ENCODE measurements around the gene ZNF469.

ZNF469 gene

DNA sequence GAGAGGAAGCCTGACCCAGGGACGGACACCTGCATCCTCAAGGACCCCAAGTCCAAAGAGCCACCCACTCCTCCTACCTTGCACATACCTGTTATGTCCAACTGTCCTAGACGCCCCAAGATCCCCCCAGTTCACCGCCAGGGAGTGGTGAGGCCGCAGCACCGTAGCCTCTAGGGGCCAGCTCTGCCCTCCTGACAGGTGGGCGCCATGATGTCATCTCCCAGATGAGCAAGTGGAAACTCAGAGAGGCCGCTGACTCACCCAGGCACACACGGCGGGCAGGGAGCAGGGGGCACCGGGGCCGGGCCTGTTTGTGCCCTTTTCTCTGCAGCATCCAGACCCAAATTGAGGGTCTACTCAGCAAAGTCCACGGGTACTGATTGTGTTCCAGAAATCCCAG lies 4.8 kb upstream of the ZNF469 start:
- DNase-seq (ENCODE audit: low read depth), result no peak

DNA sequence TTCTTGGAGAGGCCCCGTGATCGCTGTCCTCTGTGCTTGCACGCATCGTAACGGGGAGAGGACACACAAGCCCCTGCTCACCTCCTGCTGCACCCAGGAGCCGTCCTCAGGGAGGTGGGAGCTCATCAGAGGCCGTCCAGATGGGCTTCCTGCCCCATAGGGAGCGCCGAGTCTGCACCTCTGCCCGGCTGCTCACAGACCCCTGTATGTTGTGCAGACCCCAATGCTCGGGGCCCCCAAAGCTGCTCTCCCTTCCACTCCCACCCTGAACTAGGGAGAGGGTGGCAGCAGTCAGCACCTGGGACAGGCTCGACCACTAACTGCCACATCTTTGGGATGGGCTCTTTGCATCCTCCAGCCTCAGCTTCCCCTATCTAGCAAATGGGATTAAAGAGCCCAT lies 4.4 kb upstream of the ZNF469 start:
- DNase-seq (ENCODE audit: low read depth), result no peak

DNA sequence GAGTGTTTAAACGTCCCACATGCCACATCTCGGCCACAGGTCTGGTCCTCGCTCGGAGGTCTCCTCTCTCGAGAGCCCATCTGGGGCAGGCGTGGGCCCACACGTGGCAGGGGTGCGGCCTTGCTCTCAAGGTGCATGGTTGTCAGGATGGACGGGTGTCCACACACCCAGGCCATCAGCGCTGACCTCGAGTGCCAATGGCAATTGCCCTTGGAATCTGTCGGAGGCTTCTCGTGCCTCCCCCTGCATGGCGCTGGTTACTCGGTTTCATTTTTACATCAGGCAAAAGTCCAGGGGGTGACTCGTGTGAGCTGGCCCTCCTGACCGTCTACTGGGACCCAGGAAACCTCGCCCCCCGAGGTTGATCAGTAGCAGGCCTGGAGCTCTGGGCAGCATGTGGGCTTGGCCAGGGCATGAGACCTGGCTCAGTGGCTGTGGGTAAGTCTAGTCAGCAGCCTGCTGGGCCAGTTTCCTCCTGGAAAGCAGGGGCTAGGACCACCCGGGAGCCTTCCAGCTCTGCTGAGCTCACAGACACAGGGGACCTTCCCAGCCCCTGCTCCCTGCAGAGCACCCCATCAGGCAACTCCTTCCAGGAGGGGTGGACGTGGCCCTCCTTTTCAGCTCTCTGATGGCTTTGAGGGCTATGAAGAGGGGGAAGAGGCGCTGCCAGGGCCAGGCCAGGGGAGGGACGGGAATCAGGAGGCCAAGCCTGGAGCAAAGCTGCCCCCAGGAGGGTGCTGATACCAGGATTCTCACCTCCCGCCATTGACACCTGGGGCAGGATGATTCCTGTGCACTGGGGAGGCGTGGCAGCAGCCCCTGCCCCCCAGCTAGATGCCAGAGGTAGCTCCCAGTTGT lies 3.7 kb upstream of the ZNF469 start:
- DNase-seq (ENCODE audit: low read depth), result no peak

DNA sequence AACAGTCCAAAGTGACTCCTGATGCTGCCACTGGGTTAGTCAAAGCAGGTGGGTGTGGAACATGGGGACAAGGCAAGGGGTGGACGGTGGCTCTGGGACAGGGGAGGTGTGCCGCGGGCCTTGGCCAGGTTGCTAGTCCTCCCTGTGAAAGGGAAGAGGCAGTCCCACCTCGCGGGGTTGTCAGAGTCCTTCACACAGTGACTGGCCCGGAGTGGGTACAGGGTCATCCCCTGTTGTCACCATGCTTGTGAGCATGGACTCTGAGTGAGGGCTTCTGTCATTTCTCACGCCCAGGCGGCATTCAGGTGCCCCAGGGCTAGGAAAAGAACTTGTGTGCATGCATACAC lies 3.1 kb upstream of the ZNF469 start:
- DNase-seq (ENCODE audit: low read depth), result no peak

DNA sequence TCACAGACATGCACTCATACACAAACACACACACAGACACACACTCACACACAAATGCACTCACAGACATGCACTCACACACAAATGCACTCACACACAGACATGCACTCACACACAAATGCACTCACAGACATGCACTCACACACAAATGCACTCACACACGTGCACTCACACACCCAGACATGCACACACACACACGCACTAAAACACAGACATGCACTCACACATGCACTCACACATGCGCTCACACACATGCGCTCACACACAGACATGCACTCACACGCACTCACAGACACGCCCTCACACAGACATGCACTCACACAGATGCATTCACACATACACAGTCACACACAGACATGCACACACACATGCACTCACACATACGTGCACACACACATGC lies 2.7 kb upstream of the ZNF469 start:
- DNase-seq (ENCODE audit: low read depth), result no peak

DNA sequence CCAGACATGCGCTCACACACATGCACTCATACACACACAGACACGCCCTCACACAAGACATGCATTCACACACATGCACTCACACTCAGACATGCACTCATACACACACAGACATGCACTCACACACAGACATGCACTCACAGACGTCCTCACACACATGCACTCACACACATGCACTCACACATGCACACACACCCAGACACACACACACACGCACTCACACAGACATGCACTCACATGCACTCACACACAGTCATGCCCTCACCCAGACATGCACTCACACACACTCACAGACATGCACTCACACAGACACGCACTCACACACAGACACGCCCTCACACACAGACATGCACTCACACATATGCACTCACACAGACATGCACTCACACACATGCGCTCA lies 2.1 kb upstream of the ZNF469 start:
- no peak for DNase-seq (ENCODE audit: low read depth)

DNA sequence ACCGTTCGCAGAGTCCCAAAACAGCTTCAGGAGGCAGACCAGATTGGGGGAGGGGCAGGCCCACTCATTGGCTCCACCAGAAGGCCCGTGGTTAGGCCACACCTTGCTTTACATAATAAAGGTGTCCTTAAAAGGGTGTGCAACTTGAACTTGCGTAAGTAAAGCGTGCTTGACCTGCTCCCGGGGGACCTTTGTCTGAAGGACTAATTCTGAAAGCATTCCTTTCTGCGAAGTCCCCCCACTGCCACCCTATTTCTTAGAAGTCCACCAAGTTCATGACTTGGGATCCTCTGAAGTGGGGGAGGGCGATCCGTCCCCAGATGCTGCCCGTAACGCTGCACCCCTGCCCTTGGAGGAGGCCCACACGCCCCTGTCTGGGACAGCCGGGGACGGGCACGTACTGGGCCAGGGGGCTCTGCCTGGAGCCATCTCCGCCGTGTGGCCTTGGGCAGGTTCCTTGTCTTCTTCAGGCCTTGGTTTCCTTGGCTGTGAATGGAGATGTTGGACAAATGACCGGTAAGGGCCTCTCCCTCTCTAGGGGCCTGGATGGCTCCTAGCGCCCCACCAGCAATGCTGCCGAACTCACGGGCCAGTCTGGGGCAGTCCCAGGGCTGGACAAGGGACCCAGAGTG lies 823 bp upstream of the ZNF469 start:
- no peak for DNase-seq (ENCODE audit: low read depth)

DNA sequence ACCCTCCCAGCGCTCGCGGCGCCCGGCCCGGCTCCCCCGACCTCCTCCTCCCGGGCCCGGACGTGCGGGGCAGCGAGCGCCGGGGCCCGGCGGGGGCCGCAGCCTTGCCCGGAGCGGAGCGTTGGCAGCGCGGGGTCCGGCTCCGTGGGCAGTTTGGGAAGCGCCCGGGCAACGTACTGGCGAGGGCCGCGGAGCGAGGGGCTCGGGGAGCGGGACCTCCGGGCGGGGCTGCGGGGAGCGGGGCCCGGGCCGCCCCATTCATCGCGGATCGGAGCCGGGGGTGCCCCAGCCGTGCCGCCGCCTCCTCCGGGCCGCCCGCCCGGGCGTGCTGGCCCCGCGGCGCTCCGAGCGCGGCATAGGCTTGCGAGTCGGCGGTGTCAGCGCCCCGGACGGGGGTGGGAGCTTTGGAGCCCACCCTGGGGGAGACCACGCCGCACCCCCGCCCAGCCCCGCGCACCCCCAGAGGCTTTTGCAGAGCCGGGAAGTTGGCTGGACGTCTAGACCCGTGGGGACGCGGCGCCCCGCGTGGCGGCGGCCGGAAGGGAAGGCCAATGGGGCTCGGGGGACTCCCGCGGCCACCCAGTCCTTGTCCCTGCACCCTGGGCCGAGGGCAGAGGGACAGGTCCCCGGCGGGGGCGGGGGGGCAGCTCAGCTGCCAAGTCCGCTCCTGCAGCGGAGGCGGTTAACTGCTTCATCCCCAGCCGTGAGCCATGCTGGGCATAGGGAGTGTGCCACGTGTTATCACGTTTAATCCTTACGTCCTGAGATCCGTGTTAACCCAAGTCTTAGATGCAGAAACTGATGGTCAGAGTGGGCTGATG lies 852 bp downstream of the ZNF469 start:
- no peak for DNase-seq (ENCODE audit: low read depth)

DNA sequence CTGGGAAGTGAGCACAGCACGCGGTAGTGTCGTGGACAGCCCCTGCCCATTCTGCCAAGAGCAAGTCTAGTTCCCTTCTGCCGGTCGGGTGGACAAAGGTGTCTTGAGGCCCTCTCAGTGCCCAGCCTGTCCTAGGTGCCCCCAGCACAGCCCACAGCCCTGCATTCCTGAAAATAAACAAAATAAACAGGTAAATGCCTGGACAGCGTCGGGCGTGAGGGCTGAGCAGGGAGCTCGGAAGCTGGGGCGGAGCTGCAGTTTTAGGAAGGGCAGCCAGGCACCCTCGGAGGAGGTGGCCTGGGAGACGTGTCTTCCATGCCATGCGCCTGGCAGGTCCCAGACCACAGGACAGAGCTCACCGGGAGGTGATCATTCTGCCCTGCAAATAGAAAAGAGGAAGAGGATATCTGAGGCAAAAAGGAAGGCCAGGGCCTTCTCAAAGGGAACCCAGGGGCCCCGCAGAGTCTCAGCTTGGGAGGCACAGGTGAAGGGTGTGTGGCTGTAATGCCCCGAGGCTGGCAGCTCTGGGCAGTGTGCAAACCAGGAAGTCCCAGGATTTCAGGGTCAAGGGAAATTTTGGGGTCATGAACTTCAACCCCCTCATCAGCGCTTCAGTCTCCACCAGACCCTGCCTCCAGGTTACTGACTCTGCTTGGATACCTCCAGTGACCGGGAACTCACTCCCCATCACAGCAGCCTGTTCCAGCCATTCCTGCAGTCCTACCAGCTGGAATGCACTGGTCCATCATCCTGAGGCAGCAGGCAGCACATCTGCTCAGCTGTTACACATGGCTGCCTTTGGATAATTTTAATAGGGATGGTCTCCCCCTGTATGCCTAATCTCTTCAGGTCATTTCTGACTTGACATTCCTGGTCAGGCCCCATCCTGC lies 1.7 kb downstream of the ZNF469 start:
- DNase-seq (ENCODE audit: low read depth), result no peak

DNA sequence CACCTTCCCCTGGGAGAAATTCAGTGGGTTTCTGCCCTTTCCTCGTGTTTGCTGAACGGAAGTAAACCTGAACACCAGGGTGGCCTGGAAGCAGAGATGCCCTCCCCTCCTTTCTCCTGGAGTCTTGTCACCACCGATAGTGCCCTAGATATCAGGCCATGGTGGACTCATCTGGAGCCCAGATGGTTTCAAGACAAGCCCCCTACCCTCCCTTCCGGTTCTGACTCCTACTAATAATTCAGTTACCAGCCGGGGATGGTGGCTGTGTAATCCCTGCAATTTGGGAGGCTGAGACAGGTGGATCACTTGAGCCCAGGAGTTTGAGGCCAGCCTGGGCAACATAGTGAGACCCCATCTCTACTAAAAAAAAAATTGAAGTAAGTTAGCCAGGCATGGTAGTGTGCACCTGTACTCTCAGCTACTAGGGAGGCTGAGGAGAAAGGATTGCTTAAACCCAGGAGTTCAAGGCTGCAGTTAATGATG lies 2.4 kb downstream of the ZNF469 start:
- no peak for DNase-seq (ENCODE audit: low read depth)

DNA sequence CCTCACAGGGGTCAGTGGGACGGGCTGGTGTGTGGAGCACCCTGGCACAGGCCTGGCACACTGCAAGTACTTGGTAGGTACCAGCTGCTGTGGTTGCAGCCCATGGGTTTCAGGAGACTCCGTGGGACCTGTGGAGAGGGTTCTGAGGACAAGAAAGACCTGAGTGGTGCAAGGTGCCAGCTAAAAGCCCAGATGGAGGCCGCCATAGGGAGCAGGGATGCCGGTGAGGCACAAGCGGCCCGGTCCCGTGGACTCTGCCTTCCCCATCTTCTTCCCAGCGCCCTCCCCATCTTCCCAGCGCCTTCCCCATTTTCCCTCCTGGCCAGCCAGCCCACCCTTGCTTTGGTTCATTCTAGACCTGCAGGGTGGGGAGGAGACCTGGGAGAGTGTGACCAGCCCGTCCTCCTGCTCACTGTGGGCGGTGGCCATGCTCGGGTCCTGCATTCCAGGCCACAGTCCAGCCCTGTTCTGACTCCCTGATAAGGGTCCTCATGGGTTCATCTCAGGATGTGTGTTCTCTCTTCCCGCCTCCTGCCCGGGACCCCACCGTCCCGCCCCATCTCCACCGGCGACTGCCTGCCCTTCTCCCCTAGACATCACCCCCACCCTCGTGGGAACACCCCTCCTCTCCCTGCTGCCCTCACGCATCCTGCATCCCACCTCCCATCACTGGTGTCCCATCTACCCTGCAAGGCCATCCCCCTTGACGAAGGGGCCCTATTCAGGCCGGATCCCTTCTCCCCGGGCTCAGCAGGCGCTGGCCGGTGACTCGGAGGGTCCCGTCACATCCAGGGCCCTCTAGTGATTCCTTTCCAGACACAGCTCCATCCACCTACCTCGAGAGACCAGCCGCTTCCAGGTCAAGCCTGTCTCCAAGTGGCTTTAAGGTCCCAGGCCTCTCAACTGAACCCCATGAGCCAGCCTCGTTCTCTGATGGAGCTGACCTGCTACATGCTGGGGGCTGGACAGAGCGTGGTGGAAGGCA lies 3.4 kb downstream of the ZNF469 start:
- no peak for DNase-seq (ENCODE audit: low read depth)

DNA sequence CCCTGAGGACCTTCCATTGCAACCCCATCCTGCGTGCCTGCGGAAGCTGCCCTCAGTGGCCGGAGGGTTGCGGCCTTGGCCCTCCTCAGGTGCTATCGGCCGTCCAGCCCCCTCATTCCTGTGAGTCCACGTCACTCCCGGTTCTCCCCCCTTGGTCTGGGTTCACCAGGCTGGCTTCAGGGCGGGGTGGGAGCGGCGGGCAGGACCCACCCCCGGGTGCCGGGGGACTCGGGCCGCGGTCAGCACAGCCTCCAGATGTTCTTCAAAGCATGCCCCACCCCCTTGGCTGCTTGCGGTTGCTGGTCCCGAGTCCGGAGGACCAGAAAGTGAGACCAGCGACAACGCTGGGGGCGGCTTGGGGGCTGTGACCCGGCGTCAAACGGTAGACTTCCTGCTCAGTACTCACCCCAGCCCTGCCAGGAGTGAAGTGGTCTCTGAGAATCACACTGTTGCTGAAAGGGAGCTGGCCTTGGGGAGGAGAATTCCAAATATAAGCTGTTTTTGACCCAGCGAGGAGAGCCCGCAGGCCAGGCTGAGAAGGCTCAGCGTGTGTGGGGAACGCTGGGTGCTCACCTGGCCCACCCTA lies 4.5 kb downstream of the ZNF469 start:
- no peak for DNase-seq (ENCODE audit: low read depth)

DNA sequence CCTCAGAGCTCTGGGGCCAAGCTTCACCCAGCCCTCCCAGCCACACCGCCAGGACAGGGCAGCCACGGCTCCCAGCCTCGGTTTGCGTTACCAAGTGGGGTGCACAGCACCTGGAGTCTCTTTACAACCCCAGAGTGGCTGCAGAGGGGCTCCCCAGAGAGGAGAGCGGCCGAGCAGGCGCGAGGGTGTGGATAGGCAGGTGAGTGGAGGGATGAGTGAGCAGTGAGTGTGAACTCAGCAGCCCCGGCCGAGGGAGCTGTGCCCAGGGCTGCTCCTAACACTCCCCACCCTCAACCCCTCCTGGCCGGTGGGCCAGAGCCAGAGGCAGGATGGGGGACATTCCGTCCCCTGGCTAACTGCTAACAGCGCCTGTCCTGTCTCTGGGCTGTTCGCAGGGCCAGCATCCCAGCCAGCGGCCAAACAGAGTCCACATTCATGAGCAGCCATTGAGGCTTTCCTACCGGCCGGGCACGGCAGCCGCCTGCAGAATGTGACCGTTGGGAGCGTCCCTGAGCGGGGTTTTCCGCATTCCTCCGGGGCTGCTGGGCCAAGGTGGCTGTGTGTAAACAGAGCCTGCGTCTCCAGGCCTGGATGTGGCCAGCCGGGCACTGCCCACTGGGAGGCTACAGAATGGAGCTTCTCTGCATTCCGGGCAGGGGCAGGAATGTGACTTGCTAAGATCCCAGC lies 5.3 kb downstream of the ZNF469 start:
- no peak for DNase-seq (ENCODE audit: low read depth)

DNA sequence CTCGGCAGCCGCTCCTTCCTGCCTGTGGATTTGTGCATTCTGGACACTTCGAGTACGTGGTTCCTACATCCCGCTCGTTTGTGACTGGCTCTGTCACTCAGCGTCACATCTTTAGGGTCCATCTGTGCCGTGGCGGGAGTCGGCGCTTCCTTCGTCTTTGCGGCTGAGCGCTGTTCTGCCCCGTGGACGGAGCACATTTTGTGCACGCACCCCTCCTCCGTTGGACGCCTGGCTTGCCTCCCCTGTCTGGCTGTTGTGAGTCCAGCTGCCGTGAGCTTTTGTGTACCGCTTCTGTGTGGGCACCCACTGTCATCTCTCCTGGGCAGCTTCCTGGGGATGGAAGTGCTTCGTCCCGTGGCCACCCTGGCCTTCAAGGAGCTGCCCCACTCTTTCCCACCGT lies 6.4 kb downstream of the ZNF469 start:
- no peak for DNase-seq (ENCODE audit: low read depth)

DNA sequence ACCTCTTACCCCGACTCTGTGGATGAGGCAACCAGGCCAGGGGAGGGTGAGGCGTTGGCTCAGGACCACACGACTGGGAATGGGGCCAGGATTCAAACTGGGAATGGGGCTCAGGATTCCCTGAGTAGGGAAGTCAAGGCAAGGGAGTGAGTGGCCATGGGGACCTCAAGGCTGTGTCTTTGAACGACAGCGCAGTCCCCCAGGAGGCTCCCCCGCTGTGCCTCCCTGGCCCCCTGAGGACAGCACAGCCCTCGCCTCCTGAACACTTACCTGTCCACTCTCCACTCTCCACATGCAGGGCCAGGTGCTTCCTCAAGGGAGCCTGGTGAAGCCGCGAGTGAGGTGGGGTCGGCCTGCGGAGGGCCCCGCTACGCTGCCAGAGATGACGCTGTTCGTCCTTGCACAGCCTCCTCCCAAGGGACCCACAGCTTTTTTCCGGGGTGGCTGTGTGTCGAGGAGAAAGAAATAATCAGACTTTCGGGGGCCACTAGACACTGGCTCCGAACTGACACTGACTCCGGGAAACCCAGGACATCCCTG lies 6.9 kb downstream of the ZNF469 start:
- no peak for DNase-seq (ENCODE audit: low read depth)

DNA sequence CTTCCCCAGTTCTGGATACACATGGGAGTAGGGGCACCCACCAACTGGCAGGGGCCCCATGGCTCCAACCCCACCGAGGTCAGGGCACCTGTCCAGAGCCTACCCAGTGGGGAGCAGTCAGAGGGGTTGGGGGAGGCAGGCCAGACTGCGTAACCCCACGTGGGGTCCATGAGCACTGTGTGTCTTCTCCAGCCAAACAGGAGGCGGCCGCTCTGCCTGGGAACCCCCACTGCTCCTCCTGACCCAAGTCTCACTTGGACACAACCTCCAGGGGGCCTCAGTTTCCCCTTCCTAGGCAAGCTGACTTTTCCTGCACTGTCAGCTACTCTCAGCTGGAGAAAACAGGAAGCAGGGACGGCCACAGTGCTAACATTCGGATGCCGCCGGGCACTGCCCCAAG lies 7.5 kb downstream of the ZNF469 start:
- DNase-seq (ENCODE audit: low read depth), result no peak

DNA sequence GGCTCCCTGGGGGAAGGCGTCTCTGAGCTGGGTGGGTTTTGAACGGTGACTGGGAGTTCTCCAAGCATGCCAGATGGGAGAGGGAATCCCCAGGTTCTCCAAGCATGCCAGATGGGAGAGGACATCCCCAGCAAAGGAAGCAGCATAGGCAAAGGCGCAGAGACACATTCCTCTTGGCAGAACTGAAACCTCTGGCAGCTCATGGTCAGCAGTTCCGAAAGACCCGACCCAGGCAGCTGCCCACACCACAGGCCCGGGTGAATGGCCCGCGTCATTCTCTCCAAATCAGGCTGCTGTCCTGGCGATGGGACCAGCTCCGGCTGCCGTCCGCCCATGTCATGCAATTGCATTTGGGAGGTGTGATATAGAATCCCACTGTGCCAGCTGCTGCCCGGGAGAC lies 8.0 kb downstream of the ZNF469 start:
- no peak for DNase-seq (ENCODE audit: low read depth)

DNA sequence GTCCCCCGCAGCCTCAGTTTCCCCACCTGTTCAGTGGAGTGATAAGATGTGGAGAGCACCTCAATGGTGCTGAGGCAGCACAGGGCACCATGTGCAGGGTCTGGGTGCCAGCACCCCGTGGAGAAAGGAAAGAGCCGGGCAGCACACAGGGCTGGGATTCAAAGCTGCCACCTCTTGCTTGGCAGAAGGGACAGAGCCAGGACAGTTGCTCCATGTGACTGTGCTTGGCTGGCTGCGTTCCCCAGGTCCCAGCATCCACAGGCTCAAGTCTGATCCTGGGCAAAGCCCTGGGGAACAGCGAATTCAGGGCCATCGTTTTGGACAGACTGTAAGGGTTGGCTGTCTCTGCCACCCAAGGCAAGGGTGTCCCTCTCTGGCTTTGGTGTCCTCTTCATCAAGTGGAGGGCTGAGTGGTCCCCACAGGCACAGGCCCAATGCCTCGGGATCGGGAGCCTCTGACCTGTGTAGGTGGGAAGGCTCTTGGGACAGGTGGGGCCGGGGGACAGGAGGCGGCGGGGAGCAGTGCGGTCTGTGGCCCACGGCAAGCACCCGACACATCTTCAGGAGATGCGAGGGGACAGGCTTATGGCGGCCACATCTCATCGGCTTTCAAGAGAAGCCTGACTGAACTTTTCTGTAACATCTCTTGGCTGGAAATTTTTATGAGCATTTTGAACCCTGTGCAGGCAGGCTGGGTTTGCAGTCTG lies 8.5 kb downstream of the ZNF469 start:
- DNase-seq (ENCODE audit: low read depth), result no peak

DNA sequence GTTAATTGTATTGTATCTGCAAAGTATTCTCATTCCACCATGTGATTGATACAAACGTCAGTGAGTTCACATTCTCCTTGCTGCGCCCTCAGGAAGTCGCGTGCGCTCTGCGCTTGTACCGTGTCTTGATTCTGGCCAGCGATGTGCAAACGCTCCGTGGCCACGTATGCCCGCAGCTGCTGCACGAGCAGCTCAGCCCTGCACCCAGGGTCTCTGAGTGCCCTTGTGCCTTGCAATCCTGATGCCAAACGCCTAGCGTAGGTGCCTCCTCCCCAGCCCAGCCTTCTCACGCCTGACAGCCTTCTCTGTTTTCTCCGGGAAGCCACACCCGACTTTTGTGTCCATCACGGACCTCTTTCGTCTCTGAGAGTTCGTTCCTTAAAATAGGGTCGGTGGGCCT lies 9.4 kb downstream of the ZNF469 start:
- no peak for DNase-seq (ENCODE audit: low read depth)

Data from HS-5 (cell line).